BE2C (cell line): ENCODE results near the gene PCK2.

Source experiments
- DNase-seq: peaks from one replicate; pipeline ENCODE4 v3.0.0-alpha.2; 2020
- H3K27me3 ChIP-seq: fragments of 250-450 bp; sonication (Bioruptor Pico); 2 replicates; pipeline ENCODE4 v1.5.1; 2020; ENCODE audit warnings: mild to moderate bottlenecking
- H3K36me3 ChIP-seq: fragments of 250-450 bp; sonication (Bioruptor Pico); 2 replicates; pipeline ENCODE4 v1.5.1; 2020; ENCODE audit warnings: mild to moderate bottlenecking
- H3K4me1 ChIP-seq: fragments of 250-450 bp; sonication (Bioruptor Pico); 2 replicates; pipeline ENCODE4 v1.5.1; 2020
- H3K4me3 ChIP-seq: 2 replicates; pipeline ENCODE4 v1.5.1; 2011; ENCODE audit warnings: low read depth, low read length
- H3K9me3 ChIP-seq: fragments of 250-450 bp; sonication (Bioruptor Pico); 2 replicates; pipeline ENCODE4 v1.5.1; 2020
- TF ChIP-seq, protein P1 (sequence below): IDR thresholded peaks from 2 replicates; pipeline ENCODE4 v1.5.1; 2012; ENCODE audit warnings: mild to moderate bottlenecking, low read depth, low read length

Gene PCK2

DNA sequence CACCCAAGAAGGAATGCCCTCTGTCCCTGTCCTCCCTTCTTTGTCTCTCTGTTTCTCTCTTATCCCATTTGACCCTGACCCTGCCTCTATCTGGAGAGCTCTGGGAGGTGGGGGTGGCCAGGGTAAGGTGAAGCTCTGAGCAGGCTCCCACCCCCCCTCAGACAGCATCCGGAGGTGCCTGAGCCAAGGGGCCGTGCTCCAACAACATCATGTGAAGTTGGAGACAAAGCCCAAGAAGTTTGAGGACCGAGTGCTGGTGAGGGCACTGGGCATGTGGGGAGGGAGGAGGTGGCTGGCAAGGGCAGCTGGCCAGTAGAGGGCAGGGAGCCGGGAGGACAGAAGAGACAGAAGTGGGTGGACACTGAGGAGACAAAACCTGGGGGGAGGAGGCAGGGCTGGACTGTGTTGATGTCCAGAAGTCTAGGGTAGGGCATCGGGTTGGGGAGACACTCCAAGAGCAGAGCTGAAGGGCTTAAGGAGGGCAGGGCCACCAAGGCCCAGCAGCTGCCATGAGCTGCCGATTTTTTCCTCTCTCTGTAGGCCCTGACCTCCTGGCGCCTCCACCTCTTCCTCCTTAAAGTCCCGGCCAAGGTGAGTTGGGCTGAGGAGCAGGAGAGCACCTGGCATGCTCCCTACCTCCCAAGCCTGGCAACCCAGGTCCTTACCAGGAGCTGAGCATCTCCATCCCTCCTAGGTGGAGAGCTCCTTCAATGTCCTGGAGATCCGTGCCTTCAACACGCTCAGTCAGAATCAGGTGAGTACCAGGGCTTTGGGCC lies 40.4 kb upstream of the PCK2 start:
- no peaks in the 10 kb centered on the region for H3K36me3 ChIP-seq
- H3K9me3 ChIP-seq, result no peaks in the 10 kb centered on the region
- H3K27me3 ChIP-seq, result no peaks in the 10 kb centered on the region
- no peak overlapping the region for H3K4me3 ChIP-seq
- H3K4me1 ChIP-seq, result peaks cover 2% of the 10 kb centered on the region; the same call in 1 of the 2 replicates
- DNase-seq, result no peak
- TF ChIP-seq, protein P1, sequence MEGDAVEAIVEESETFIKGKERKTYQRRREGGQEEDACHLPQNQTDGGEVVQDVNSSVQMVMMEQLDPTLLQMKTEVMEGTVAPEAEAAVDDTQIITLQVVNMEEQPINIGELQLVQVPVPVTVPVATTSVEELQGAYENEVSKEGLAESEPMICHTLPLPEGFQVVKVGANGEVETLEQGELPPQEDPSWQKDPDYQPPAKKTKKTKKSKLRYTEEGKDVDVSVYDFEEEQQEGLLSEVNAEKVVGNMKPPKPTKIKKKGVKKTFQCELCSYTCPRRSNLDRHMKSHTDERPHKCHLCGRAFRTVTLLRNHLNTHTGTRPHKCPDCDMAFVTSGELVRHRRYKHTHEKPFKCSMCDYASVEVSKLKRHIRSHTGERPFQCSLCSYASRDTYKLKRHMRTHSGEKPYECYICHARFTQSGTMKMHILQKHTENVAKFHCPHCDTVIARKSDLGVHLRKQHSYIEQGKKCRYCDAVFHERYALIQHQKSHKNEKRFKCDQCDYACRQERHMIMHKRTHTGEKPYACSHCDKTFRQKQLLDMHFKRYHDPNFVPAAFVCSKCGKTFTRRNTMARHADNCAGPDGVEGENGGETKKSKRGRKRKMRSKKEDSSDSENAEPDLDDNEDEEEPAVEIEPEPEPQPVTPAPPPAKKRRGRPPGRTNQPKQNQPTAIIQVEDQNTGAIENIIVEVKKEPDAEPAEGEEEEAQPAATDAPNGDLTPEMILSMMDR, result no peak

DNA sequence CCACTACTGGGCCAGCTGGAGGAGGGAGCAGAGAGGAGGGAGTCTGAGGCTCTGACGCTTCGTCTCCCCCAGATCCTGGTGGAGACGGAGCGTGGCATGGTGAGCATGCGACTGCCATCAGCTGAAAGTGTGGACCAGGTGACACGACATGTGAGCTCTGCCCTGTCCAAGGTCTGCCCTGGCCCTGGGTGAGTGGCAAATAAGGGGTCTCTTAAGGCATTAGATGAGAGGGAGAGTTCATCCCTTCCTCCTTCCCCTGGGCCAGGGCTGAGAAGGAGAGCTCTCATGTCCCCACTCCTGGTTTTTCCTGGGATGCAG lies 39.8 kb upstream of the PCK2 start:
- no peaks in the 10 kb centered on the region for H3K36me3 ChIP-seq

DNA sequence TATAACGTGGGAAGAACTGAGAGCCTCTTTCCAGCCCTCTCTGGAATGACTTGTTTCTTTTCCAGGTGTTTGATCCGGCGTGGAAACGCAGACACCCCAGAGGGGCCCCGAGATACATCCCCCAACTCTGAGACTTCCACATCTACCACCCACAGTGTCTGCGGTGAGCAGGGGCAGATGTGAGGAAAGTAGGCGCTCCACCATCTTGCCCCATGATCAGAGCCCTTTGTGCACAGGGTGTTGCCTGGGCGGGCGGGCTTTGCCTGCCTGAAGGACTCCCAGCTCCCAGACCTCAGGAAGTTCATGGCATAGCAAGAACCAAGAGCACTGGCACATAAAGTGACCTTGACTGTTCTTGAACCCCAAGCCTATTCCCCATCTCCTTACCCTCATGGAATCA lies 39.5 kb upstream of the PCK2 start:
- H3K36me3 ChIP-seq, result no peaks in the 10 kb centered on the region
- no peak for DNase-seq
- no peaks in the 10 kb centered on the region for H3K9me3 ChIP-seq
- no peaks in the 10 kb centered on the region for H3K27me3 ChIP-seq
- H3K4me1 ChIP-seq, result peaks cover 2% of the 10 kb centered on the region; the same call in 1 of the 2 replicates
- H3K4me3 ChIP-seq, result no peak overlapping the region
- TF ChIP-seq, protein P1, result no peak

More for the DNA sequence above, 39.8 kb upstream of the PCK2 start:
- TF ChIP-seq, protein P1, result no peak
- Histone ChIP-seq H3K4me1 (peaks cover 2% of the 10 kb centered on the region; the same call in 1 of the 2 replicates), H3K27me3 (no peaks in the 10 kb centered on the region), H3K9me3 (no peaks in the 10 kb centered on the region), H3K4me3 (no peak overlapping the region)
- DNase-seq, result no peak

DNA sequence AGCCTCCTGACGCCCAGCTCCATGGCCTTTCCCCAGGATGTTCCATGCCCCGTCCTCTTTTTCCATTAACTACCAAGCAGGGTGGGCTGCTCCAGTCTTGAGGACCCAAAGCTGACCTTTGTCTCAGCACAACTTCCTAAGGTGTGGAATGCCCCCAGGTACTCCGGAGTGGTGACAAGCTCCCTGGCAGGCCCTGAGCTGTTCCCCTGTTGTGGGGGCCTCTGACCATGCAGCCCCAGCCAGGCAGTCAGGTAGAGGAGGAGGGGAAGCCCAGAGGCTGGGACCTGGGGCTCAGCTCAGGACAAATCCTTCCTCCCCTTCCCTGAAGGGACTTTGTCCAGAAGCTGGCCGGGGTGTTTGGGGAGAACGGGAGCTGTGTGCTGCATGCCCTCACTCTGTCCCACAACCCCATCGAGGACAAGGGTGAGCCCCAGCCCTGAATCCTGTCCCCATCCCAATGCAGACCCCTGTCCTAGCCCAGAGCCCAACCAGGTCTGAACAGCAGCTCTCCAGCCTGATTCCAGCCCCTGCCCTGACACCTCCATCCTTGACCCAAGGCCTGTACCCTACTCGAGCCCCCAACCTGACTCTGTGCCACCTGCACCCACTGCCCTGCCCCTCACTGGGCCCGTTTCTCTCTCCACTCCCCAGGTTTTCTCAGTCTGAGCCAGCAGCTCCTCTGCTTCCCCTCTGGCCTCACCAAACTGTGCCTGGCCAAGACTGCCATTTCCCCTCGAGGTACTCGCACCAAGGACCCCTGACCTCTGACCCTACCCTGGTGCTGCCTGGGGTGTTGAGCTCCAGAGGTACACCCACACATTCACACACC lies 37.9 kb upstream of the PCK2 start:
- Histone ChIP-seq H3K36me3 (no peaks in the 10 kb centered on the region), H3K27me3 (no peaks in the 10 kb centered on the region), H3K9me3 (no peaks in the 10 kb centered on the region), H3K4me1 (peaks cover 2% of the 10 kb centered on the region; the same call in 1 of the 2 replicates), H3K4me3 (no peak overlapping the region)
- TF ChIP-seq, protein P1, result no peak
- DNase-seq, result no peak

DNA sequence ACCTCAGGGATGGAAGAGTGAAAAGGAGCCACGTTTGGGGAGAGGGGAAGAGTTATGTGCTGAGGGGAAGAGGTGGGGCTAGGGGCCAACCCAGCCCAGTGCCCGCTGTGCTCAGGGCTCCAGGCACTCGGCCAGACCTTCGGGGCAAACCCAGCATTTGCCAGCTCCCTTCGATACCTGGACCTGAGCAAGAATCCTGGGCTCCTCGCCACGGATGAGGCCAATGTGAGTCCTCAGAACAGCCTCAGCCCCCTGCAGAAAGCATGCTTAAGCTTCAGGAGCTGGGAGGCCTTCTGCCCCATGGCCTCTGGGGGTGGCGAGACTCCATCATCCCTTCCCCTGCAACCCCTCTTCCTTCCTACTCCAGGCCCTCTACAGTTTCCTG lies 37.3 kb upstream of the PCK2 start:
- no peaks in the 10 kb centered on the region; the same call in 1 of the 2 replicates for H3K4me1 ChIP-seq
- no peak for DNase-seq
- H3K4me3 ChIP-seq, result no peak overlapping the region
- H3K36me3 ChIP-seq, result no peaks in the 10 kb centered on the region
- H3K27me3 ChIP-seq, result no peaks in the 10 kb centered on the region
- TF ChIP-seq, protein P1, result no peak
- H3K9me3 ChIP-seq, result no peaks in the 10 kb centered on the region

DNA sequence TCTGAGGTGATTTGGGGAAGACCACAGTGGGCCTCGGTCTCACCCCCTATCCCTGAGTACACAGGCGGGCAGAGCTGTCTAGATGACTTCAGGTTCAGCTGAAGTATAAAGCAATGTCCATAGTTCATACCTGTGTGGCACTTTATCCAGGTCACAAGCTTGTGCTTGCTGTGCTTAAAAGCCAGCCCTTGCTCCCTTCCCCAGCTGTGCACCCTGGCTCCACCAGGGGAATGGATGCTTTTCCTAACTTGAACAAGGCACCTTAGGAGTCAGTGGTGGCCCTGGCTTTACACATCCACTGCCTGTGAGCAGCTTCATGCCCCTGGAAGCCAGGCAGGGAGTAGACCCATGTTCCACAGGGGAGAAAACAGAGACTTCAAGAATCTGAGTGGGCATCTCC lies 36.8 kb upstream of the PCK2 start:
- Histone ChIP-seq H3K4me3 (no peak overlapping the region), H3K4me1 (no peaks in the 10 kb centered on the region; the same call in 1 of the 2 replicates), H3K36me3 (no peaks in the 10 kb centered on the region), H3K27me3 (no peaks in the 10 kb centered on the region), H3K9me3 (no peaks in the 10 kb centered on the region)
- TF ChIP-seq, protein P1, result no peak
- DNase-seq, result no peak
